HL-60 (cell line): ENCODE measurements around the gene SPTBN1.
"Not testable (repeated sequence)": the region's sequence is repeated elsewhere in the genome, so short reads cannot be mapped to it uniquely, and the experiment has no call there.

Experiments used
- DNase-seq, 2 experiments: peaks; one replicate each; pipeline ENCODE4 v3.0.0-alpha.2; 2010 to 2020; ENCODE audit warnings: low read depth in 1 of 2, low spot score in 1 of 2
- H3K27ac ChIP-seq: fragments of 250-450 bp; sonication (Bioruptor Pico); replicated peaks from 2 replicates; pipeline ENCODE4 v1.5.1; 2020; ENCODE audit warnings: mild to moderate bottlenecking, moderate library complexity
- H3K27me3 ChIP-seq: fragments of 250-450 bp; sonication (Bioruptor Pico); 2 replicates; pipeline ENCODE4 v1.5.1; 2021; ENCODE audit warnings: mild to moderate bottlenecking, moderate library complexity; ENCODE audit not compliant: insufficient read depth, poor library complexity, severe bottlenecking
- H3K4me3 ChIP-seq: replicated peaks from 2 replicates; pipeline ENCODE4 v1.5.1; 2011; ENCODE audit warnings: mild to moderate bottlenecking, control low read depth, low read length; ENCODE audit not compliant: insufficient read depth
- CTCF ChIP-seq: IDR thresholded peaks from one replicate; pipeline ENCODE4 v1.5.1; 2011; ENCODE audit warnings: low read length, control low read depth, inconsistent platforms; ENCODE audit not compliant: insufficient read depth
- GABPA ChIP-seq: IDR thresholded peaks from 2 replicates; pipeline ENCODE4 v1.6.1; 2012; ENCODE audit warnings: low read depth
- POLR2AphosphoS5 ChIP-seq: IDR thresholded peaks from 2 replicates; pipeline ENCODE4 v1.6.1; 2012; ENCODE audit warnings: low read depth
- REST ChIP-seq: IDR thresholded peaks from 2 replicates; pipeline ENCODE4 v1.6.1; 2012; ENCODE audit warnings: low read depth; ENCODE audit not compliant: insufficient replicate concordance
- SPI1 ChIP-seq: IDR thresholded peaks from 2 replicates; pipeline ENCODE4 v1.6.1; 2012; ENCODE audit warnings: low read depth, mild to moderate bottlenecking, borderline replicate concordance

SPTBN1 gene

DNA sequence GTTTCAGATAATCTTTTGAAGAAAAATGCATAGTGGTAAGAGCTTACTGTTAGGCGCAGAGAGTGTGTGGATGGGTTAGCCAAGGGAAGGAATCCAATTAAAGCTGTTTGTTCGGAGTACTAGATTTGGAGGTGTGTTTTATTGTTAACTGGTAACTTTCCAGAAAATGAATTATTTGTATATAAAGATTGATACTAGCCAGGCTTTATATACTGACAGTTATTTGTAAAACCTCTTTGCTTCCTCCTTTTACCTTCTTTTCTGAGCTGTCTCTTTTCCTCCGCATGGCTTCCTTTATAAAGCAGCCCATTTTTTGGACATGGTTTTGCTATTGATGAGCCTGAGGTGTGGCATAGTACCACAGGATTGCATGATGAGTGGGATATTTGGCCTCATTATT, 25.6 kb downstream of the SPTBN1 start:
- no peak for DNase-seq
- Histone ChIP-seq H3K27ac (no peak overlapping the region), H3K27me3 (no peaks in the 10 kb centered on the region), H3K4me3 (no peak overlapping the region)
- TF ChIP-seq POLR2AphosphoS5 (no peak), SPI1 (no peak), REST (no peak), GABPA (no peak)

DNA sequence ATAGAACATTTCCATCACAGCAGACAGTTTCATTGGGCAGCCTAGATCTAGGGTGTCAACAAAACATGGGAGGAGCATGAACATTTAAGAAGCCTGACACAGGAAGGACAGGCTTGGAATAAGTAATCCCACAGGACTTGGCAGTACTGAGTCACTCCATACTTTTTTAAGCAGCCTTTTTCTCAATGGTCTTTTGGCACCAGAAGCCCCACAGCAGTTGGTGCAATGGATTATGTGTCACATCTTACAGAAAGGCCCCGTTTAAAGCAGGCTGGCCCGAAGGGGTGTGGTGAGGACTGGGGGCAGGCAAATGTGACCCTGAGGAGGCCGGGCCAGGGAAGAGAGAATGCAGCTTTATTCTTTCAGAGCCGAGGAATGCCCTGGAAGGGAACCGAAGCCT, 26.6 kb downstream of the SPTBN1 start:
- Histone ChIP-seq H3K4me3 (no peak overlapping the region), H3K27me3 (no peaks in the 10 kb centered on the region), H3K27ac (no peak overlapping the region)
- no peak for DNase-seq
- TF ChIP-seq POLR2AphosphoS5 (no peak), GABPA (no peak), CTCF (no peak), REST (no peak), SPI1 (no peak)

- TF ChIP-seq CTCF (no peak), GABPA (no peak), REST (no peak), SPI1 (no peak), POLR2AphosphoS5 (no peak)
- DNase-seq, result no peak
These were observed 27.3 kb downstream of the SPTBN1 start for GRCh38 chr2:54483426-54483825.

DNA sequence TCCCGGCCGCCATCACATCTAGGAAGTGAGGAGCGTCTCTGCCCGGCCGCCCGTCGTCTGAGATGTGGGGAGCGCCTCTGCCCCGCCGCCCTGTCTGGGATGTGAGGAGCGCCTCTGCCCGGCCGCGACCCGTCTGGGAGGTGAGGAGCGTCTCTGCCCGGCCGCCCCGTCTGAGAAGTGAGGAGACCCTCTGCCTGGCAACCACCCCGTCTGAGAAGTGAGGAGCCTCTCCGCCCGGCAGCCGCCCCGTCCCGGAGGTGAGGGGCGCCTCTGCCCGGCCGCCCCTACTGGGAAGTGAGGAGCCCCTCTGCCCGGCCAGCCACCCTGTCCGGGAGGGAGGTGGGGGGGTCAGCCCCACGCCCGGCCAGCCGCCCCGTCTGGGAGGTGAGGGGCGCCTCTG, 29.6 kb downstream of the SPTBN1 start:
- not testable (repeated sequence) for H3K27me3 ChIP-seq, H3K27ac ChIP-seq, DNase-seq

More at GRCh38 chr2:54483426-54483825, 27.3 kb downstream of the SPTBN1 start:
- H3K27me3 ChIP-seq, result no peaks in the 10 kb centered on the region
- H3K27ac ChIP-seq, result no peak overlapping the region
- no peak overlapping the region for H3K4me3 ChIP-seq

More for the DNA sequence above, 29.6 kb downstream of the SPTBN1 start:
- not testable (repeated sequence) for H3K4me3 ChIP-seq
